ENCODE data around the gene DOCK8. TPM values are rescaled to one million over a fixed set of nuclear protein-coding genes. Genes with fewer than 3 reads are reported as not detected.

DOCK8 gene
- total and polyA plus RNA-seq, 2 of the 4 experiments (the other 2 are of a cell fraction): not detected

GRCh38 chr9:250625-251024 is 36.0 kb downstream of the DOCK8 start:
- H2BK120ac ChIP-seq (ENCODE audit: low read depth, low read length): no peak overlapping the region
- no peaks in the 10 kb centered on the region for H4K20me1 ChIP-seq (ENCODE audit: insufficient read depth, low read length)
- in situ Hi-C loops (cut with MboI; ENCODE audit: low sequenced_read_pairs): no loop called here
- H4K8ac ChIP-seq (ENCODE audit: low read depth in 2 of 2, low read length in 2 of 2): no peak overlapping the region
- DNase-seq (no peak), ATAC-seq (ENCODE audit: low read depth) (no peak)
- H4K91ac ChIP-seq (ENCODE audit: insufficient read depth, low read depth, low read length): no peak overlapping the region
- H2AK9ac ChIP-seq (replicated peaks; ENCODE audit: low read depth, low read length, poor library complexity): no peak overlapping the region
- no TSS peak for BruUV-seq (replicated peaks)
- H2AK5ac ChIP-seq (ENCODE audit: low read depth, low read length): no peak overlapping the region
- 0 out of 2 replicates have a peak, but pooled peaks cover 1% of the 10 kb centered on the region for H3K27me3 ChIP-seq (ENCODE audit: control insufficient read depth, insufficient read depth, low read length)
- no peak overlapping the region for H3K4ac ChIP-seq (ENCODE audit: low read depth, low read length)
- H3K36me3 ChIP-seq (ENCODE audit: control insufficient read depth, insufficient read depth, low read length): no peaks in the 10 kb centered on the region
- H3K18ac ChIP-seq (ENCODE audit: low read depth, low read length): no peak overlapping the region
- dilution Hi-C loops (cut with HindIII; ENCODE audit: low sequenced_read_pairs, unreplicated experiment): no loop called here
- no peak overlapping the region for H2AFZ ChIP-seq (replicated peaks; ENCODE audit: low read length, poor library complexity)
- H2BK15ac ChIP-seq (ENCODE audit: low read depth, low read length): no peak overlapping the region
- H3K14ac ChIP-seq (replicated peaks; ENCODE audit: low read depth, low read length): no peak overlapping the region
- WGBS, 2 experiments (ENCODE audit: extremely low coverage in 2 of 2, insufficient read length in 1 of 2): 21% methylated on average over 3 of the region's 5 CpGs; no CpG with 5 or more reads in 1 of the 2 experiments
- no peak for TF ChIP-seq RCOR1 (IDR thresholded peaks at IDR 0.05; ENCODE audit: insufficient replicate concordance, low read length)
- no peak overlapping the region for H3K27ac ChIP-seq (ENCODE audit: insufficient read depth, low read length)
- no peak overlapping the region for H3K4me3 ChIP-seq (ENCODE audit: insufficient read depth, low read depth, low read length)
- H3K56ac ChIP-seq (ENCODE audit: extremely low read depth, insufficient read depth, low read length): no peak overlapping the region
- intact Hi-C loops (cut with micrococcal nuclease): no loop called here
- no peak overlapping the region for H3K4me2 ChIP-seq (ENCODE audit: low read depth, low read length)
- CTCF ChIA-PET: no interaction called here
- no peak overlapping the region for H3K23ac ChIP-seq (ENCODE audit: low read depth, low read length)
- no peaks in the 10 kb centered on the region for H3K79me1 ChIP-seq (ENCODE audit: low read depth in 1 of 2, low read length in 2 of 2)
- no peaks in the 10 kb centered on the region for H3K4me1 ChIP-seq (ENCODE audit: control insufficient read depth, insufficient read depth, low read length)
- no peak overlapping the region for H4K5ac ChIP-seq (ENCODE audit: low read depth, low read length)
- no peak overlapping the region for H2BK5ac ChIP-seq (ENCODE audit: low read depth, low read length, poor library complexity, severe bottlenecking)
- no peak overlapping the region for H3K9ac ChIP-seq (ENCODE audit: low read depth, low read length)
- H3K9me3 ChIP-seq (ENCODE audit: control insufficient read depth, insufficient read depth, low read length): no peaks in the 10 kb centered on the region
- H3K9me1 ChIP-seq (ENCODE audit: insufficient read depth, low read length): no peaks in the 10 kb centered on the region
- no peak overlapping the region for H2BK20ac ChIP-seq (ENCODE audit: low read depth, low read length)
- POLR2A ChIA-PET (ENCODE audit: unreplicated experiment): no interaction called here
